H1 (cell line): ENCODE data around the gene WDR75. TPM values are rescaled to one million over a fixed set of nuclear protein-coding genes. Genes with fewer than 3 reads are reported as not detected.

Experiments
- CTCF ChIA-PET: fragments of 300-600 bp; sonication (Branson Sonifier 250); formaldehyde crosslinking; loops from one replicate; lab custom pipeline; 2021; ENCODE audit not compliant: partially characterized antibody; lab: Charles Lee
- POLR2A ChIA-PET: fragments of 300-600 bp; sonication (Branson Sonifier 250); formaldehyde crosslinking; loops from one replicate; lab custom pipeline; 2021; ENCODE audit warnings: inconsistent platforms; ENCODE audit not compliant: partially characterized antibody; lab: Charles Lee
- DNase-seq, 2 experiments: peaks; one replicate each; pipeline versions ENCODE4 v3.0.0 to v3.0.0-alpha.2; 2010 to 2022; ENCODE audit warnings: low spot score in 2 of 2, low read depth in 1 of 2, mixed read lengths in 1 of 2
- FAIRE-seq: peaks from 2 replicates; lab custom pipeline; 2011; peaks lifted over from hg19 to GRCh38; lab: Jason Lieb, UNC
- H2AFZ ChIP-seq: 2 replicates; pipeline ENCODE4 v1.8.1; 2012; ENCODE audit warnings: low read length, inconsistent platforms
- H2AK5ac ChIP-seq: 2 replicates; pipeline ENCODE4 v1.6.1; 2013; ENCODE audit warnings: low read depth, low read length
- H2BK120ac ChIP-seq: replicated peaks from 2 replicates; pipeline ENCODE3; 2013; ENCODE audit warnings: low read depth, low read length, inconsistent platforms
- H2BK12ac ChIP-seq: 2 replicates; pipeline ENCODE4 v1.6.1; 2013; ENCODE audit warnings: low read depth, low read length
- H2BK15ac ChIP-seq: 2 replicates; pipeline ENCODE4 v1.6.1; 2013; ENCODE audit warnings: low read length
- H2BK20ac ChIP-seq: 2 replicates; pipeline ENCODE4 v1.6.1; 2013; ENCODE audit warnings: low read length
- H2BK5ac ChIP-seq: 2 replicates; pipeline ENCODE4 v1.6.1; 2013; ENCODE audit warnings: low read depth, low read length
- H3K14ac ChIP-seq: 2 replicates; pipeline ENCODE4 v1.6.1; 2013; ENCODE audit warnings: inconsistent platforms; ENCODE audit not compliant: insufficient read length
- H3K18ac ChIP-seq: 2 replicates; pipeline ENCODE4 v1.6.1; 2013; ENCODE audit warnings: low read length; ENCODE audit errors: extremely low read depth
- H3K23ac ChIP-seq: 2 replicates; pipeline ENCODE4 v1.6.1; 2013; ENCODE audit warnings: inconsistent platforms; ENCODE audit not compliant: insufficient read length
- H3K23me2 ChIP-seq: 2 replicates; pipeline ENCODE4 v1.6.1; 2013; ENCODE audit warnings: low read depth, low read length
- H3K27ac ChIP-seq: 2 replicates; pipeline ENCODE4 v1.6.1; 2011; ENCODE audit warnings: low read depth, low read length, inconsistent platforms
- H3K27me3 ChIP-seq, 4 experiments: replicated peaks in 1 of 4; 1 replicate in 1 of 4; 2 replicates in 3 of 4; pipeline versions ENCODE4 v1.6.1 to v1.8.1; 2011 to 2013; ENCODE audit warnings: low read length in 3 of 4, mild to moderate bottlenecking in 3 of 4, inconsistent platforms in 2 of 4, mixed read lengths in 2 of 4, moderate library complexity in 1 of 4; ENCODE audit not compliant: control insufficient read depth in 3 of 4, insufficient read depth in 3 of 4; ENCODE audit errors: extremely low read depth in 1 of 4
- H3K36me3 ChIP-seq, 4 experiments: 2 replicates each; pipeline versions ENCODE4 v1.6.1 to v1.8.1; 2011 to 2013; ENCODE audit warnings: mild to moderate bottlenecking in 4 of 4, low read length in 3 of 4, moderate library complexity in 2 of 4, control low read depth in 1 of 4, inconsistent platforms in 1 of 4; ENCODE audit not compliant: insufficient read depth in 4 of 4, control insufficient read depth in 2 of 4
- H3K4ac ChIP-seq: replicated peaks from 2 replicates; pipeline ENCODE3; 2013; ENCODE audit warnings: low read length, low read depth, mixed read lengths, inconsistent platforms; ENCODE audit not compliant: insufficient read length
- H3K4me1 ChIP-seq, 4 experiments: replicated peaks in 1 of 4; 1 replicate in 1 of 4; 2 replicates in 3 of 4; pipeline versions ENCODE4 v1.6.1 to v1.8.1; 2011 to 2013; ENCODE audit warnings: low read length in 3 of 4, inconsistent platforms in 2 of 4, mixed read lengths in 1 of 4; ENCODE audit not compliant: insufficient read depth in 4 of 4, control insufficient read depth in 3 of 4
- H3K4me2 ChIP-seq, 2 experiments: 2 replicates each; pipeline versions ENCODE4 v1.6.1 to v1.8.1; 2011 to 2013; ENCODE audit warnings: low read depth in 2 of 2, low read length in 2 of 2, control low read depth in 1 of 2, inconsistent platforms in 1 of 2, mild to moderate bottlenecking in 1 of 2; ENCODE audit not compliant: insufficient read depth in 1 of 2
- H3K4me3 ChIP-seq, 4 experiments: fragments of 200-600, 300-600 bp in 1 of 4; sonication (generic), shearing (Covaris generic), sonication (Bioruptor Twin) in 1 of 4; 2 replicates each; pipeline versions ENCODE4 v1.5.1 to v1.8.1; 2011 to 2016; ENCODE audit warnings: low read length in 4 of 4, low read depth in 3 of 4, control low read depth in 2 of 4, inconsistent platforms in 2 of 4, mild to moderate bottlenecking in 2 of 4, mixed read lengths in 1 of 4, moderate library complexity in 1 of 4; ENCODE audit not compliant: insufficient read depth in 2 of 4; ENCODE audit errors: extremely low read depth in 1 of 4
- H3K56ac ChIP-seq: replicated peaks from 2 replicates; pipeline ENCODE3; 2013; ENCODE audit warnings: low read depth, mild to moderate bottlenecking, mixed read lengths, low read length, inconsistent platforms; ENCODE audit not compliant: insufficient read length
- H3K79me1 ChIP-seq: 2 replicates; pipeline ENCODE4 v1.6.1; 2013; ENCODE audit warnings: low read depth, low read length, control low read depth
- H3K79me2 ChIP-seq, 2 experiments: 2 replicates each; pipeline versions ENCODE4 v1.6.1 to v1.8.1; 2012 to 2013; ENCODE audit warnings: low read length in 2 of 2, mild to moderate bottlenecking in 2 of 2, inconsistent platforms in 1 of 2; ENCODE audit not compliant: insufficient read depth in 2 of 2, control insufficient read depth in 1 of 2
- H3K9ac ChIP-seq, 4 experiments: replicated peaks in 1 of 4; 1 replicate in 1 of 4; 2 replicates in 3 of 4; pipeline versions ENCODE4 v1.6.1 to v1.8.1; 2011 to 2013; ENCODE audit warnings: low read depth in 3 of 4, low read length in 3 of 4, control low read depth in 2 of 4, mild to moderate bottlenecking in 2 of 4, moderate library complexity in 2 of 4, inconsistent platforms in 1 of 4; ENCODE audit errors: extremely low read depth in 1 of 4
- H3K9me3 ChIP-seq, 2 experiments: 2 replicates each; pipeline versions ENCODE4 v1.6.1 to v1.8.1; 2012 to 2013; ENCODE audit warnings: mild to moderate bottlenecking in 2 of 2, moderate library complexity in 2 of 2, control low read depth in 1 of 2, inconsistent platforms in 1 of 2, low read depth in 1 of 2, low read length in 1 of 2, mixed read lengths in 1 of 2; ENCODE audit not compliant: insufficient read depth in 2 of 2
- H4K20me1 ChIP-seq, 2 experiments: replicated peaks in 1 of 2; 2 replicates each; pipeline versions ENCODE3 to v1.8.1; 2011 to 2013; ENCODE audit warnings: inconsistent platforms in 2 of 2, low read length in 2 of 2, mild to moderate bottlenecking in 1 of 2; ENCODE audit not compliant: insufficient read depth in 2 of 2, control insufficient read depth in 1 of 2
- H4K5ac ChIP-seq: 2 replicates; pipeline ENCODE4 v1.6.1; 2013; ENCODE audit warnings: low read length, low read depth, mixed read lengths, inconsistent platforms; ENCODE audit not compliant: insufficient read length
- H4K8ac ChIP-seq: 2 replicates; pipeline ENCODE4 v1.8.0; 2013; ENCODE audit warnings: mild to moderate bottlenecking, moderate library complexity, low read length, inconsistent platforms; ENCODE audit not compliant: insufficient read depth; ENCODE audit errors: extremely low read depth
- H4K91ac ChIP-seq: replicated peaks from 2 replicates; pipeline ENCODE3; 2013; ENCODE audit warnings: low read length, mixed read lengths, inconsistent platforms; ENCODE audit not compliant: insufficient read length
- CTBP2 ChIP-seq: IDR thresholded peaks from 2 replicates; pipeline ENCODE4 v1.7.0; 2011; ENCODE audit warnings: borderline replicate concordance, mild to moderate bottlenecking, moderate library complexity, mixed read lengths, low read length; ENCODE audit not compliant: insufficient read depth, insufficient read length
- WGBS, 2 experiments: shearing (Covaris generic) in 1 of 2; methylation state at CpG; one replicate each; pipeline versions ENCODE4 v1.1.6 to v1.1.7; 2013 to 2015; ENCODE audit warnings: low lambda C conversion rate in 2 of 2, mixed read lengths in 2 of 2, inconsistent platforms in 1 of 2, low coverage in 1 of 2, missing lambda C conversion rate in 1 of 2; ENCODE audit not compliant: insufficient replicate concordance in 2 of 2, insufficient coverage in 1 of 2, insufficient read length in 1 of 2; ENCODE audit errors: extremely low coverage in 1 of 2, missing lambda C conversion rate in 1 of 2; 5-methylcytosine and 5-hydroxymethylcytosine counted together
- polyA plus RNA-seq, 7 experiments: library from polyadenylated mRNA; depleted of rRNA in 3 of 7; stranded (reverse) in 5 of 7; unstranded in 2 of 7; fragments of >200 nt in 5 of 7; fragments of 200-250 nt in 2 of 7; gene quantifications; 1 replicate in 5 of 7; 2 replicates in 1 of 7; 4 replicates in 1 of 7; pipeline versions ENCODE4 v1.2.1 to v1.2.3, GENCODE V29; 2011 to 2013; ENCODE audit warnings: missing spikeins in 2 of 7, mixed read lengths in 2 of 7
- total RNA-seq: library from RNA; stranded (reverse); fragmentation: NEBNext Ultra II Directional; extraction: Animal tissue kit (Norgen Biotek cat#: 25700); gene quantifications from 2 replicates; pipeline ENCODE4 v1.2.1, GENCODE V29; 2021

WDR75 gene
- total and polyA plus RNA-seq, 2 of the 8 experiments (the other 6 are each of a cell fraction or from before 2014, with no cell fraction given) = 26.9 to 77.1 TPM

DNA sequence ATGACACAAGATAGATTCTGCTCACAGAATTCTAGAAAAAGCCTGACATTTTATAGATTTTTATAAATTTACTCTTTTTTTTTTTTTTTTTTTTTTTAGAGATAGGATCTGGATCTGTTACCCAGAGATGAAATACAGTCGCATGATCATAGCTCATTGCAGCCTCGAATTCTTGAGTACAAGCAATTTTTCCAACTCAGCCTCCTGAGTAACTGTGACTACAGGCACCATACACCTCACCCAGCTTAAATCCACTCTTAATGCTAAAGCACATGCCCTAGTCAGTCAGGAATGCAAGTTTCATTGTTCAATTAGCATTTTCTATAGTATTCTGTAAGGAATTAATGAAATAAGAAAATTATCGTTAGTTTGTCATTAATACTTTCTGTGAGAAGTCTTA, 32.1 kb upstream of the WDR75 start:
- POLR2A ChIA-PET = interaction anchor here (1.0 kb wide), 1 partner anchor 12 kb away, joined by 3 read pairs; no protein-coding TSS in a partner anchor
- Histone ChIP-seq H4K8ac (no peak overlapping the region), H3K18ac (no peak overlapping the region), H2BK12ac (no peak overlapping the region), H2AFZ (no peak overlapping the region), H3K4me2 (no peak overlapping the region), H2BK120ac (no peak overlapping the region), H3K56ac (no peak overlapping the region), H3K4me3 (no peak overlapping the region), H3K9ac (no peak overlapping the region), H3K36me3 (no peaks in the 10 kb centered on the region), H3K79me1 (no peaks in the 10 kb centered on the region), H2AK5ac (no peak overlapping the region), H2BK20ac (no peak overlapping the region), H4K20me1 (no peaks in the 10 kb centered on the region), H3K9me3 (no peaks in the 10 kb centered on the region), H3K27ac (no peak overlapping the region), H3K14ac (no peak overlapping the region), H2BK15ac (no peak overlapping the region), H3K79me2 (no peaks in the 10 kb centered on the region), H3K23ac (no peak overlapping the region), H3K4ac (no peak overlapping the region), H2BK5ac (no peak overlapping the region), H3K23me2 (no peaks in the 10 kb centered on the region), H4K5ac (no peak overlapping the region), H3K4me1 (no peaks in the 10 kb centered on the region), H3K27me3 (no peaks in the 10 kb centered on the region), H4K91ac (no peak overlapping the region)
- CTCF ChIA-PET = interaction anchor here (0.9 to 2.2 kb wide), 3 partner anchors 218 to 1909 kb away, joined by 3 to 9 read pairs (median 3); no protein-coding TSS in a partner anchor
- DNase-seq (no peak), FAIRE-seq (no peak)
- no peak for TF ChIP-seq CTBP2
- WGBS, 2 experiments = 95% methylated on average over 3 of the region's 3 CpGs; no CpG with 5 or more reads in 1 of the 2 experiments
